ENCODE results near the gene KRTAP3-2. TPM values are rescaled to one million over a fixed set of nuclear protein-coding genes. Genes with fewer than 3 reads are reported as not detected.

KRTAP3-2 gene
- total RNA-seq, 1 experiment from 2014 or later = not detected

DNA sequence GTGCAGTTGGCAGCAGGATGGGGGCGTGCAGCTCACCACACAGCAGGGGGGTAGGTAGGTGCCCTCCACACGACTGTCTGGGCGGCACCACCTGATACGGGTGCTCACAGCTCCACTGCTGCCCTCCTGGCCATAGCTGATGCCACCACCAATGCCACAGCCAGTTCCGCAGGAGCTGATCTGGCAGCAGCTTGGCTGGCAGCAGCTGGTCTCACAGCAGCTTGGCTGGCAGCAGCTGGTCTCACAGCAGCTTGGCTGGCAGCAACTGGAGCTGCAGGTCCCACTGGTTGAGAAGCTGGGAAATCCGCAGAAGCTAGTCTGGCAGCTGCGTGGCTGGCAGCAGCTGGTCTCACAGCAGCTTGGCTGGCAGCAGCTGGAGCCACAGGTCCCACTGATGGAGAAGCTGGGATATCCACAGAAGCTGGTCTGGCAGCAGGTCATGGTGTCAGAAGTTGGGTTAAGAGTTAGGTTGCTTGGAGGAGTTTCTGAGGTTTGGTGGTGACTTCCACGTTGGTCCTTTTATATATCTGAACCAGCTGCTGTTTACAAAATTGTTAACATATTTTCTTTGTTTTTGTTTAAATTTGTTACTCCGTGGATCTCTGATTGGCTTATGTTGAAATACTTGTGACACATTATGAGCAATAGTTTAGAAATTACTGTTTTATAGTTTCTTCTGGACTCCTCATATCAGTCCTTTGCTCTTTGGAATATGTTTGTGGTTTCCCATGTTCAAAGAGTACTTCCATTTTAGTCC is 27.2 kb upstream of the KRTAP3-2 start, which contains the start of gene KRTAP1-5:
Gene KRTAP1-5, minus strand, starts transcription at position 494 of the 757 bp plus-strand sequence. Its CDS starts 53 bp downstream, at position 441.
- DNase-seq (ENCODE audit: low read depth, low spot score) (no peak), ATAC-seq (no peak)
- BruUV-seq (replicated peaks) = no TSS peak
- intact Hi-C loops (cut with micrococcal nuclease; ENCODE audit: unreplicated experiment) = no loop called here
- no peaks in the 10 kb centered on the region for H3K4me1 ChIP-seq (ENCODE audit: control insufficient read depth, insufficient read depth, low read length)
- in situ Hi-C loops (cut with HindIII; ENCODE audit: low pct_unique_long_range_greater_than_20kb, low sequenced_read_pairs) = no loop called here
- no peak within 1 kb of the TSS for H3K27ac ChIP-seq (ENCODE audit: low read length)
- ChIA-PET POLR2A (no interaction called here), CTCF (no interaction called here)
- H3K27me3 ChIP-seq (ENCODE audit: control insufficient read depth, insufficient read depth, low read length) = peaks cover 8% of the 10 kb centered on the region; the same call in 1 of the 2 replicates
- no peak within 1 kb of the TSS for H3K4me3 ChIP-seq (ENCODE audit: low read depth in 2 of 2, low read length in 2 of 2)
- TF ChIP-seq, protein P1, sequence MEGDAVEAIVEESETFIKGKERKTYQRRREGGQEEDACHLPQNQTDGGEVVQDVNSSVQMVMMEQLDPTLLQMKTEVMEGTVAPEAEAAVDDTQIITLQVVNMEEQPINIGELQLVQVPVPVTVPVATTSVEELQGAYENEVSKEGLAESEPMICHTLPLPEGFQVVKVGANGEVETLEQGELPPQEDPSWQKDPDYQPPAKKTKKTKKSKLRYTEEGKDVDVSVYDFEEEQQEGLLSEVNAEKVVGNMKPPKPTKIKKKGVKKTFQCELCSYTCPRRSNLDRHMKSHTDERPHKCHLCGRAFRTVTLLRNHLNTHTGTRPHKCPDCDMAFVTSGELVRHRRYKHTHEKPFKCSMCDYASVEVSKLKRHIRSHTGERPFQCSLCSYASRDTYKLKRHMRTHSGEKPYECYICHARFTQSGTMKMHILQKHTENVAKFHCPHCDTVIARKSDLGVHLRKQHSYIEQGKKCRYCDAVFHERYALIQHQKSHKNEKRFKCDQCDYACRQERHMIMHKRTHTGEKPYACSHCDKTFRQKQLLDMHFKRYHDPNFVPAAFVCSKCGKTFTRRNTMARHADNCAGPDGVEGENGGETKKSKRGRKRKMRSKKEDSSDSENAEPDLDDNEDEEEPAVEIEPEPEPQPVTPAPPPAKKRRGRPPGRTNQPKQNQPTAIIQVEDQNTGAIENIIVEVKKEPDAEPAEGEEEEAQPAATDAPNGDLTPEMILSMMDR (IDR thresholded peaks at IDR 0.05) = no peak
- TF ChIP-seq REST (IDR thresholded peaks at IDR 0.05; ENCODE audit: insufficient read depth in 1 of 2, low read depth in 2 of 2, low read length in 1 of 2) (no peak), SIN3A (IDR thresholded peaks at IDR 0.05; ENCODE audit: borderline replicate concordance, insufficient read depth, low read depth, low read length) (no peak), POLR2AphosphoS5 (IDR thresholded peaks at IDR 0.05; ENCODE audit: low read depth, low read length) (no peak), TCF7L2 (IDR thresholded peaks at IDR 0.05; ENCODE audit: low read depth, low read length) (no peak)
- H3K36me3 ChIP-seq (ENCODE audit: control insufficient read depth, insufficient read depth, low read length) = no peaks in the 10 kb centered on the region
- H3K9me3 ChIP-seq (ENCODE audit: control insufficient read depth, insufficient read depth, low read depth, low read length) = no peaks in the 10 kb centered on the region

DNA sequence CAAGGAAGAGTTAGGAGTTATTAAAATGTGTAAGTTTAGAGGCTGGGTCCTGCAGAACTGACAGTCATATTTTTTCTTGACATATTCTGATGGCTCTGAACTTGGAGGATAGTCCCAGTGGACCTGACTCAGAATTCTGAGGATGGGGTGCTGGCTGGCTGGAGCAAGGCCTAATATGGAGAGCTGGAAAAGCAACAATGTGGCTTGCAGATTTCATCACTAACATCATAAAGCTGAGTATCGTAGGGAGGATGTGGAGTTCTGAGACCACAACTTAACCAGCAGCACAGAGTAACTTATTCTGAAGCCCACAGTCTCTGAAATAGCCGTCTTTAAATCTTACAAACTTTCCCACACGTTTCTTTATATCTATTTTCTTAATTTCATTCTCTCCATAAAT is 25.0 kb upstream of the KRTAP3-2 start:
- Histone ChIP-seq H3K4me1 (ENCODE audit: control insufficient read depth, insufficient read depth, low read length) (no peaks in the 10 kb centered on the region), H3K9me3 (ENCODE audit: control insufficient read depth, insufficient read depth, low read depth, low read length) (no peaks in the 10 kb centered on the region), H3K36me3 (ENCODE audit: control insufficient read depth, insufficient read depth, low read length) (no peaks in the 10 kb centered on the region), H3K27ac (ENCODE audit: low read length) (no peak overlapping the region), H3K4me3 (ENCODE audit: low read depth in 2 of 2, low read length in 2 of 2) (no peak overlapping the region), H3K27me3 (ENCODE audit: control insufficient read depth, insufficient read depth, low read length) (peaks cover 8% of the 10 kb centered on the region; the same call in 1 of the 2 replicates)
- POLR2A ChIA-PET = no interaction called here
- no TSS peak for BruUV-seq (replicated peaks)
- CTCF ChIA-PET = no interaction called here
- ATAC-seq = no peak
- intact Hi-C loops (cut with micrococcal nuclease; ENCODE audit: unreplicated experiment) (no loop called here), in situ Hi-C loops (cut with HindIII; ENCODE audit: low pct_unique_long_range_greater_than_20kb, low sequenced_read_pairs) (no loop called here)
- TF ChIP-seq, protein P1 (IDR thresholded peaks at IDR 0.05) = no peak
- no peak for TF ChIP-seq REST (IDR thresholded peaks at IDR 0.05; ENCODE audit: insufficient read depth in 1 of 2, low read depth in 2 of 2, low read length in 1 of 2)
- no peak for TF ChIP-seq SIN3A (IDR thresholded peaks at IDR 0.05; ENCODE audit: borderline replicate concordance, insufficient read depth, low read depth, low read length)
- no peak for TF ChIP-seq TCF7L2 (IDR thresholded peaks at IDR 0.05; ENCODE audit: low read depth, low read length)
- TF ChIP-seq POLR2AphosphoS5 (IDR thresholded peaks at IDR 0.05; ENCODE audit: low read depth, low read length) = no peak
- DNase-seq (ENCODE audit: low read depth, low spot score) = no peak
